GM12801 (cell line): ENCODE measurements around the gene KRTAP5-1.
"Not testable (repeated sequence)": the region's sequence is repeated elsewhere in the genome, so short reads cannot be mapped to it uniquely, and the experiment has no call there.

Source experiments
- CTCF ChIP-seq: IDR thresholded peaks from one replicate; pipeline ENCODE4 v1.5.1; 2011; ENCODE audit warnings: control low read depth; ENCODE audit not compliant: insufficient read length; ENCODE audit errors: extremely low read depth

KRTAP5-1 gene

GRCh38 chr11:1584661-1585370 is at the start of gene KRTAP5-1:
Gene KRTAP5-1, minus strand, starts transcription at chr11:1585283. Its CDS starts 34 bp downstream, at chr11:1585249.
- TF ChIP-seq CTCF = not testable (repeated sequence)

GRCh38 chr11:1633864-1634263 is 48.8 kb upstream of the KRTAP5-1 start:
- TF ChIP-seq CTCF = no peak

GRCh38 chr11:1632053-1632714 is 47.1 kb upstream of the KRTAP5-1 start:
- TF ChIP-seq CTCF = no peak

GRCh38 chr11:1631066-1631568 is 46.0 kb upstream of the KRTAP5-1 start:
- no peak for TF ChIP-seq CTCF

- TF ChIP-seq CTCF = no peak
Measured at GRCh38 chr11:1630271-1630670, 45.2 kb upstream of the KRTAP5-1 start.

- no peak for TF ChIP-seq CTCF
Measured at GRCh38 chr11:1629326-1630185, 44.5 kb upstream of the KRTAP5-1 start, which contains the start of gene KRTAP5-5. Gene KRTAP5-5, plus strand, starts transcription at chr11:1629775. Its CDS starts 66 bp downstream, at chr11:1629841.
